Left forelimb (tissue), 1 donor: ENCODE results near the gene DBN1.
A peak's percentile ranks its signal among the peaks of the same experiment; 100 is the strongest.

Experiments
- DNase-seq: peaks from one replicate; pipeline ENCODE4 v3.0.0-alpha.2; 2018; ENCODE audit warnings: low spot score

DBN1 gene

DNA sequence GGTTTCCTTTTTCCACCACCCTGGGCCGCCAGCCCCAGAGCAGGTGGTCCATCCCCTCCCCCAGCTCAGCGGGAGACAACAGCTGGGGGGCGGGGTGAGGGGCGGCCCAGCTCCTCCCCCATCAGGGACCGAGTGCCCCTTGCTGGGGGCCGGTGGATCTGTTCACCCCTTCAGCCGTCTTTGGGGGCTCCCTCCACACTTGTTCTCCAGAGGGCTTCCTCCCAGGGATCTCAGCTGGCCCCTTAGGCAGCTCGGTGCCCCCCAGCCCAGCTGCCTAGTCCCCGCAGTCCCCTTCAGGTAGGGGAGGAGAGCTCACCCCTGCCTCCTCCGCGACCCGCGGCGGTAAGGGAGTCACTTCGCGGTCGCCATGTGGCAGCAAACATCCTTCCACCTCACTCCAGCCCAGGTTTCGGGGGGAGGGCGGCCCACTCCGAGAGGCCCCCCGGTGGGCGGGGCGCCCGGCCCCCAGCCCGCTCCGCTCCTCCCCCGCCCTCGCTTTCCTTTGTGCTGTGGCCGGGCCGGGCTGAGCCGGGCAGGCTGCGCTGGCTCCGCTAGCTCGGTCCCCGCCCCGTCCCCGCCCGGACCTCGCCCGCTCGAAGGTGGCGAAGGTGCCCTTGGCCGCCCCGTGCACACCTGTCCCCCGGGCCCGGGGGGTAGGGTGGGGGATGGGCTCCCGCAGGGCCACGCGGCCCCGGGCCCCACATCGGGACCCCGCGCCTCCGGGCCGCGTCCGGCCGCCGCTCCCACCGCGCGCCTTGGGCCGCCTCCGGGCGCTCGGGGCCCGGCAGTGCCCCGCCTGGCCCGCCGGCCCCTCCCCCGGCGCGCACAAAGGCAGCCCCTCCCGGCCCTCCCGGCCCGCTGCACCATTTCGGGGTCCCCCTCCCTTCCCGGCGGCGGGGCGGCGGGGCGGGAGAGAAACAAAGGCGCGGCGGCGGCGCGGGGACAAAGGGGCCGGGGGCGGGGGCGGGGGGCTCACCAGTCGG lies 683 bp downstream of the DBN1 start:
- DNase-seq, result peak; percentile 82

GRCh38 chr5:177471610-177472356 lies 1.7 kb downstream of the DBN1 start:
- DNase-seq, result no peak

GRCh38 chr5:177470759-177471536 lies 2.5 kb downstream of the DBN1 start:
- DNase-seq, result no peak

- no peak for DNase-seq
These were observed 3.5 kb downstream of the DBN1 start for GRCh38 chr5:177469750-177470525.

DNA sequence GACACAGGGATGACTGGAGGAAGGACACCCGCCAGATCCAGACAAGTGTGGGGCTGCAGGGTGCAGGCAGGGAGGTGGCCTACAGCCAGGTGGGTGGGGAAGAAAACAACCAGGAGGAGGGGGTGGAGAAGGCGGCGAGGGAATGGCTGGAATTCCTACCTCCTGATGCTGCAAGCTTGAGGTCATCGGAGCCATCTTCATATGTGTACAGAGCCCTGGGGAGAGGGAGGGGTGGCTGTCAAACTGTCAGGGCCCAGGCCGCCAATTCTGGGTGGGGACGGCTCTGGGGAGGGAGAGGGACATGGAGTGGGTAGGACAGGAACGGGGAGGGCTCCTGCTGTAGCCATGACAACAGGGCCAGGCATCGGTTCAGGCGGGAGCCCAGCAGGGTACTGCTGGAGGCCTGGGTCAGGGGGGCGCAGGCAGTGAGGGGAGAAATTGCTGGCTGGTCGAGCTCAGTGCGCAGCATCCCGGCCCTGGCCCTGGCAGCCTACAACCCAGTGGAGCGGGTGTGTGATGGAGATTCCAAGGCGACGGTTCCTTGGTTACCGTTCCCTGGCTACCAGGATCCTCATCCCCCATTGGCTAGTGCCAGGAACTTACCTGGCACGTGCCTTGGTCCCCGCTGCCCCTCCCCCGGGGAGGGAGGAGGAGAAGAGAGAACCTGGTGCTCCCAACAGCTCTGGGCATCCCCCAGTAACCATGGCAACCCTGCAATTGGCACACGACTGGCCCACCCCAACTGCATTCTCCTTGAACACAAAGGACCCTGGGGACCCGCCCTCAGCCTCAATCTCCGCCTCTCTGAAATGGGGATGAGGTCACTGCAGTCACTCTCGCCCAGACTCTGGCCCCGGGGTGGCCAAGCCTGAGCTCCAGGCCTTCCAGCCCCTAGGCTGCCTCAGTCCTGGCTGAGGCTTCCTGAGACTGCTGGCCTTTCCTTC lies 4.5 kb downstream of the DBN1 start:
- DNase-seq, result no peak

DNA sequence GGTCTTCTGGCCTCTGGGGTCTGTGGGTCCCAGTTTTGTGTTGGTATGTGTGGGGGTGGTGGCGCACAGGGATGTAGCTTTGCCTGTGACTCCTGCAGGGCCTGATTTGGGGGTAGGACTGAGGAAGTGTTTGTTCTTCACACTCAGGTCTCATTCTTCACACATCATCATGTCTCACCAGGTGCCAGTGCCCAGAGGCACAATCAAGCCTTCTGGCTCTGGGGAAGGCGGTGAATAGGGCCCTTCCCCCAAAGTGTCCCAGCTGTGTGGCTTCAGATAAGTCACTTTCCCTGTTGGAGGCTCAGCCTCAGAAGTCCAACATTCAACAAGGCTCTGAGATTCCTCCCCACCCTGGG lies 5.1 kb downstream of the DBN1 start:
- DNase-seq, result no peak

DNA sequence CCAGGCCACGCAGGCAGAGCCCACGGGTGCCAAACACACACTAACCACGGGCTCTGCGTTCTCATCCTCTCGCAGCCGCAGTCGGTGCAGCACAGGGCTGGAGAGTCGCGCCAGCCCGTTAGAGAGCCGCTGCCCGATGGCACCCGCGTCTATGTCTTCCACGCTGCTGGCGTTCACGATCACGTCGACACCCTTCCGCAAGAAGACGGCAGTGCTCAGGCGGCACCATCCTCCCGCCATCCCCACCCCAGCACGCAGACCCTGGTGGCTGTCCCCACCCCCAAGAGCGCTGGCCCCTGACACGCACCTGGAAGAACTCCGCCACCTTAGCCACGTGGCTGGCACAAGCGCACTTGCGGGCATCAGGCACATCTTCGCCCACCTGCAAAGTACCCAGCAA lies 6.0 kb downstream of the DBN1 start:
- no peak for DNase-seq

DNA sequence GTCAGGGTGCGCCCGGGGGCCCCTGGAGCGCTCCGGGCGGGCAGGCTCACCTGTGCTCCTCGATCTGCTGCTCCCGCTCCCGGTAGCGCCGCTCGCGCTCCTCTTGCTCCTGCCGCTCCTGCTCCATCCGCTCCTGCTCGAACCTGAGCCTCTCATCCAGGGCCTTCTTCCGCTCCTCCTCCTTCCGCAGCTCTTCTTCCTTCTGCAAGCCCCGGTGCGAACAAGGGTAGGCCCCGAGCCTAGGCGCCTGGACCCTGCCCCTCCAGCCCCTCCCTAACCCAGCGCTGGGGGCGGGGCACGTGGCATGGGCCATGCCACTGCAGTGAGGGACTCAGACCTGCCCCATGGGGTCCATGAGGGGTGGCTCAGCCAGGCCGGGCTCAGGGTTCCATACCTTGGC lies 6.6 kb downstream of the DBN1 start:
- no peak for DNase-seq

- DNase-seq, result no peak
These were observed 8.4 kb downstream of the DBN1 start for GRCh38 chr5:177465044-177465443.

GRCh38 chr5:177462021-177462670 lies 11.3 kb downstream of the DBN1 start:
- DNase-seq, result no peak

GRCh38 chr5:177459819-177460628 lies 13.4 kb downstream of the DBN1 start:
- no peak for DNase-seq

DNA sequence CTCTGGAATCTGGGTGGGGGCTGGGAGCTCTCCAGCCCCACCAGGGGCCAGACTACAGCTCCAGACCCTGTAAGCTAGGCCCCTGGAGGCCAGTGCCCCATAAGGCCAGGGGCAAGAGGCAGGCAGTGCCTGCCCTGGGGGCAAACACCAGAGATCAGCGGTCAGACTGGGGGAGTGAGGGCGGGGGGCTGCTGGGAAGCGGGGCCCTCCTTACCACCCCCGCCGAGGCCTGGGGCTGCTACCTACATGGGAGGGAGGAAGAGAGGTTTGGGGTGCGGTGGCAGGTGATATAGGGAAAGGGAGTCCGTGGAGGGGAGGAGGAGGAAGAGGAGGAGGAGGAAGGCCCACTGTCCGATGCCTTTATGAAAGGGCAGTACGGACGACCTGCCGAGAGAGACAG lies 14.1 kb downstream of the DBN1 start:
- DNase-seq, result no peak

DNA sequence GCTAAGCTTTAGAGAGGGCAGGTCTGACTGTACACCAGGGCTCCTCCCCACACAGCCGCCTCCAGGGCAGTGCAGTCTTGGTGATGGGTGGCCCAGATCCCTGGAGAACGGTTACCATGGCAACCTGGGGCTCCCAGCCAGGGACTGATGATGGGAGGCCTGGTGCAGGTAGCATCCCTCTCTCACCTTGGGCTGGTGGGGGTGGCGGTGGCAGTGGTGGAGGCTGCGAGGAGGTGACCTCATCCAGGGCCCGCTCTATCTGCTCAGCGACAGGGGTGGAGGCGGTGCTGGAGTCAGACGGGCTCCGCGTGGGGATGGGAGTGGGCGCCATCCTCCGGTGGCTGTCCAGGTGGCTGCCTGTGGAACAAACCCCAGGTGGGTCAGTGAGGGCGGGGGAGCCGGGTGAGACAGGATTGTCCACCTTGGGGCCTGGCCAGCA lies 14.5 kb downstream of the DBN1 start:
- DNase-seq, result no peak

- DNase-seq, result no peak
These were observed 15.4 kb downstream of the DBN1 start for GRCh38 chr5:177457852-177458681.

DNA sequence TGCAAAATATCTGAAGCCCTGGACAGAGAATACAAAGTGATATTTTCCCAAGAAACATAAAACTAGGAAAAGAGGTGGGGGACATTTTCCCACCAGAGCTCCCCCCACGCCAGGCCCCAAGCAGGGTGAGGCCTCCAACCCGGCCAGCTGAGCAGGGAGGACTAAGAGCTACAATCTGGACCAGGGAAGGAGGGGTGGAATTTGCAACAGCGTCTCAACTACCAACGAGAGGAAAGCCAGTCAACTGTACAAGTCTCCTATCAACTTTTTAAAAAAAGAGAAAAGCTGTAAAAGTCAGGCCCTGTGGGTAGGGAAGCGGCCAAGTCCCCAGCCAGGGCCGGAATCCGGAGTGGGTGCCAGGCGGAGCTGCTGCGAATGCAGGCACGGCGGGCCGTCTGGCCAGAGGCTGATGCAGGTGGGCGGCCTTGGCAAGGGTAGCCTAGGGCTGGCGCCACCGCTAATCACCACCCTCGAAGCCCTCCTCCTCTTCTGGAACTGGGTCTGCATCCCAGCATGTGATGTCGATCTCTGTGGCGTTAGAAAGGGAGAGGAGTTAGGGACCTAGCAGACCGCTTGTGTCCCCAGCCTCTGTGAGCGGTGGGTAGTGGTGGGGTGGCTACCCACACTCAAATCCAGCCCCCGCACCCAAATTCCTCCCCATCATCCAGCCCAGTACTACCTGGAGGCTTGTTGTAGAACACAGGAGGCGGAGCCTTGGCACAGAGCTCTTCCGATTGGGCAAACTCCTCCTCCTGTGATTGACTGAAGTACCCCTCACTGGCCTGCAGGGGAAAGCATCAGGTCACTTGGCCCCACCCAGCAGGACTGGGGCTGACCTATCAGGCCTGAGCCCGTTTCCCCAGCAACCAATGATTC lies 16.2 kb downstream of the DBN1 start:
- no peak for DNase-seq

- DNase-seq, result no peak
These were observed 16.9 kb downstream of the DBN1 start for GRCh38 chr5:177456591-177456964.
